ENCODE results near the gene ABCA2.
"Not testable (repeated sequence)": the region's sequence is repeated elsewhere in the genome, so short reads cannot be mapped to it uniquely, and the experiment has no call there.

ABCA2 gene

GRCh38 chr9:137046088-137046787, 18.2 kb upstream of the ABCA2 start, which contains the start of gene NPDC1:
Gene NPDC1, minus strand, starts transcription at chr9:137046177. Its CDS starts 188 bp downstream, at chr9:137045989.
- DNase-seq: peak; percentile 52 to 79 (median 73)

GRCh38 chr9:137045294-137046087, 17.5 kb upstream of the ABCA2 start:
- DNase-seq: no peak

- no peak for DNase-seq
These were observed 16.6 kb upstream of the ABCA2 start for GRCh38 chr9:137044502-137045177.

- DNase-seq: no peak
These were observed 16.0 kb upstream of the ABCA2 start for GRCh38 chr9:137044037-137044436.

- DNase-seq: no peak
These were observed 15.0 kb upstream of the ABCA2 start for GRCh38 chr9:137042751-137043727.

GRCh38 chr9:137041124-137041523, 13.1 kb upstream of the ABCA2 start:
- DNase-seq: no peak

- DNase-seq: no peak
These were observed 12.5 kb upstream of the ABCA2 start for GRCh38 chr9:137040568-137040967.

GRCh38 chr9:137039611-137040366, 11.8 kb upstream of the ABCA2 start:
- no peak for DNase-seq

- no peak for DNase-seq
These were observed 10.9 kb upstream of the ABCA2 start for GRCh38 chr9:137038916-137039315.

- no peak for DNase-seq
These were observed 9.4 kb upstream of the ABCA2 start for GRCh38 chr9:137037483-137037882.

- DNase-seq: no peak
These were observed 9.0 kb upstream of the ABCA2 start for GRCh38 chr9:137037035-137037434.

- no peak for DNase-seq
These were observed 7.9 kb upstream of the ABCA2 start for GRCh38 chr9:137035937-137036336.

GRCh38 chr9:137035507-137035834, 7.4 kb upstream of the ABCA2 start:
- DNase-seq: no peak

GRCh38 chr9:137034709-137035506, 6.9 kb upstream of the ABCA2 start:
- peak; percentile 78 to 93 (median 78) for DNase-seq

- no peak for DNase-seq
These were observed 6.1 kb upstream of the ABCA2 start for GRCh38 chr9:137034039-137034708.

GRCh38 chr9:137033481-137033880, 5.4 kb upstream of the ABCA2 start:
- not testable (repeated sequence) for DNase-seq

- DNase-seq: peak in 1 of 5 experiments; percentile 63
These were observed 4.8 kb upstream of the ABCA2 start for GRCh38 chr9:137032858-137033257.

GRCh38 chr9:137031904-137032640, 4.0 kb upstream of the ABCA2 start, which contains the start of gene FUT7:
Gene FUT7, minus strand, starts transcription at chr9:137032088. Its CDS starts 97 bp downstream, at chr9:137031991.
- peak in 2 of 5 experiments; percentile 40 to 71 for DNase-seq

Data from T-helper 2 cell (primary cell).